IMR-90 (cell line): Measurements from ENCODE around the gene CYP46A1.

Source experiments
- BHLHE40 ChIP-seq: fragments of 150-350 bp; IDR thresholded peaks from 2 replicates; pipeline ENCODE4 v1.6.1; 2016; ENCODE audit warnings: mild to moderate bottlenecking, low read depth, low read length
- CEBPB ChIP-seq: IDR thresholded peaks from 2 replicates; pipeline ENCODE4 v1.6.1; 2012; ENCODE audit warnings: low read depth, low read length, improper control_type of control experiment
- CTCF ChIP-seq: conservative IDR thresholded peaks from 2 replicates; pipeline ENCODE4 v1.5.1; 2012; ENCODE audit warnings: mild to moderate bottlenecking, low read depth, low read length, improper control_type of control experiment
- MAFK ChIP-seq: IDR thresholded peaks from 2 replicates; pipeline ENCODE4 v1.6.1; 2012; ENCODE audit warnings: low read depth, low read length, improper control_type of control experiment
- MAZ ChIP-seq: IDR thresholded peaks from 2 replicates; pipeline ENCODE4 v1.6.1; 2012; ENCODE audit warnings: low read depth, mild to moderate bottlenecking, low read length, improper control_type of control experiment, moderate library complexity, borderline replicate concordance
- MXI1 ChIP-seq: IDR thresholded peaks from 2 replicates; pipeline ENCODE4 v1.6.1; 2012; ENCODE audit warnings: low read depth, mild to moderate bottlenecking, low read length, moderate library complexity, borderline replicate concordance
- POLR2A ChIP-seq: IDR thresholded peaks from 2 replicates; pipeline ENCODE4 v1.6.1; 2012; ENCODE audit warnings: mild to moderate bottlenecking, low read depth, low read length
- RCOR1 ChIP-seq: IDR thresholded peaks from 2 replicates; pipeline ENCODE4 v1.6.1; 2012; ENCODE audit warnings: mild to moderate bottlenecking, low read length, improper control_type of control experiment; ENCODE audit not compliant: insufficient replicate concordance
- RFX5 ChIP-seq: IDR thresholded peaks from 2 replicates; pipeline ENCODE4 v1.8.0; 2012; ENCODE audit warnings: low read depth, mild to moderate bottlenecking, low read length, moderate library complexity
- USF2 ChIP-seq: fragments of 150-350 bp; IDR thresholded peaks from 2 replicates; pipeline ENCODE4 v1.6.1; 2017; ENCODE audit warnings: mild to moderate bottlenecking, antibody characterized with exemption, low read length, low read depth

GRCh38 chr14:99671235-99672224, 12.6 kb upstream of the CYP46A1 start:
- TF ChIP-seq POLR2A: no peak
- no peak for TF ChIP-seq USF2
- no peak for TF ChIP-seq CTCF
- TF ChIP-seq MAFK: no peak
- TF ChIP-seq RCOR1: no peak
- no peak for TF ChIP-seq RFX5
- TF ChIP-seq MXI1: no peak
- TF ChIP-seq MAZ: no peak
- TF ChIP-seq BHLHE40: no peak
- TF ChIP-seq CEBPB: no peak
